Measurements from ENCODE around the gene HOXA3.

HOXA3 gene

DNA sequence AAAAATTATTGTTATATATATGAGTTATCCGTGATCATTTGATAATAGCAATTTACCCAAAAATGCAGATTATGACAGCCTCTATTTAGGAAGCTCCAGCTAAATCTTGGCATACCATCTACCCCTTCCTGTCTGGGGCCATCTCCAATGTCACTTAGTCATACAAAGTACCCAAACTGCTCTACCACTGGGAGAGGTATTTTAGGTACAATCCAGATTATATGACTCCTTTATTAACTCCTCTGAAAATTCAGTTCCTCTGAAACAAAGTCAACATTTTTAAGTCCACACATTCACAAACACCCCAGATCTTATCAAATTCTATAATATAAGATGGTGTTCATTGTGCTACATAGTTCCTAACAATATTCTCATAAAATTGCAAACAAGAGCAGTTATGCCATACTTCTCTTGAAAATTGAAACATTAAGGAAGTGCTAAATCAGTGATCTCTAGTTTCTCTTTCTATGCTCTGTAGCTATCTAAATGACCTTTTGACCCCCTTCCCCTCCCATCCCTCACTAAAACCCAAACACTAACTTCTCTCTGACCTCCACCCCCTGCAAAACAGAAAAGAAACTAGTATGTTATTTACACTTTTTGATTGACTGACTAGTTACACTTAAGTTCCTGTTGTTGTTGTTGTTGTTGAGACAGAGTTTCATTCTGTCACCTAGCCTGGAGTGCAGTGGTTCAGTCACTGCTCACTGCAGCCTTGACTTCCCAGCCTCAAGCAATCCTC lies 73.0 kb downstream of the HOXA3 start:
- DNase-seq = no peak

DNA sequence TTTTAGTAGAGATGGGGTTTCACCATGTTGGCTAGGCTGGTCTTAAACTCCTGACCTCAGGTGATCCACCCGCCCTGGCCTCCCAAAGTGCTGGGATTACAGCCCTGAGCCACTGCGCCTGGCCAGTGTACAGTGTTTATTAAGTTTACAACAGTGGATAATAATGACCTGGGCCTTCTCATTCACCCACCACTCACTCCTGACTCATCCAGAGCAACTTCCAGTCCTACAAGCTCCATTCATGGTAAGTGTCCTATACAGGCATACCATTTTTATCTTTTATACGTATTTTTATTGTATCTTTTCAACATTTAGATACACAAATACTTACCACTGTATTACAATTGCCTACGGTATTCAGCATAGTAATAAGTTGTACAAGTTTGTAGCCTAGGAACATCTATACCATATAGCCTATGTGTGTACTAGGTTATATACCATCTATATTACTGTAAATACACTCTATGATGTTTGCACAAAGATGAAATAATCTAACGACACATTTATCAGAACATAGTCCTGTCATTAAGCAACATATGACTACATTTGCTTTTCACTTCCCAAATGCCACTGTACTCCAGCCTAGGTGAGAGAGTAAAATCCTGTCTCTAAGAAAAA lies 73.7 kb downstream of the HOXA3 start:
- no peak for DNase-seq

DNA sequence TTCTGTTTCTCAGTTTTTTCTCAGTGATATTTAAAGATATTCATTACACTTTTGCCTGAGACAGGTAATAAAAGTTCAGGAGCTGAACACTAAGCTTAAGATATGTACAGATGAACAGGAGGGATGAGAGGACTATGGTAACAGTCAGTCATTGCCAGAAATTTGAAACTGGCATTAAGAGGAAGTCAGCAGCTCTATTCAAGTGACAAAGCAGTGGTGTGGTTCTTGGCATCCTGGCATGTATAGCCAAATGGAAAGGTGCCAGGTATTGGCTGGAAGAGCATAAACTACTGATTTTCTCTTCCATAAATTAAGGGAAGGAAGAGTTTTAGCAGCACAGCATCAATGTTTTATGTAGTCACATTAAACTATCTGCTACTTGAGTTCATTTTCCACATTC lies 79.3 kb downstream of the HOXA3 start:
- DNase-seq = no peak

DNA sequence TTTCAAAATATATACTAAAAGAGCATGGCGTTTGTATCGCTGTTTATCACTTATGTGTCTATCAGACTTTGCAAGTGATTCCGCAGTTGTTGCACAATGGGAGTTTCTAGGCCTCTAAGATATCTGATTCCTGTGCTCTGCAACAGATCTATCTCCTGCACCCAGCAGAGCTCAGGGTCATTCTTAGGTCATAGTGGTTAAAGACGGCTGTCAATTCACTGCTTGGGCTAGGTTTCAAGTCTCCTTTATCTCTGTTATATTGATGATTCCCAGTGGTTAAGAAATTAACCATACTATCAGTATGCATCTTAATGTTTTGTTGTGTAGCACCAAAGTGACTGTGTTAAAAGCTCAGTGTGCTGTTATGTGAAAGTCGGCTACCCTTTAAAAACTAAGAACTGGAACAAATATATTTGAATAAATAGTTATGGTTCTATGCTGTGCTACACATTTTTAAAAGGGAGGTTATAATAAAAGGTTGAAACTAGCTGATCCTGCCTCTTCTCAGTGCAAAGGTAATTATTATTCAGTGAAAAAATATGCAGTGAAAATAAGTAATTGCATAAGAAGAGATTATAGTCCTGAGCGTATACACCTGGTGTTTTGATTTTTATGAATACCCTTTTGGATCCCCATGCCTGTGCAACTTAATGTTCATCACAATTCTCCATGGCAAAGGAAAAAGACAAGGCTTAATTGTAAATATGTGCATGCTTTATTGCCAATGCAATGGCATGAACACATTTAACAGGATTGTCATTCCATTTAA lies 80.6 kb downstream of the HOXA3 start:
- DNase-seq = no peak

DNA sequence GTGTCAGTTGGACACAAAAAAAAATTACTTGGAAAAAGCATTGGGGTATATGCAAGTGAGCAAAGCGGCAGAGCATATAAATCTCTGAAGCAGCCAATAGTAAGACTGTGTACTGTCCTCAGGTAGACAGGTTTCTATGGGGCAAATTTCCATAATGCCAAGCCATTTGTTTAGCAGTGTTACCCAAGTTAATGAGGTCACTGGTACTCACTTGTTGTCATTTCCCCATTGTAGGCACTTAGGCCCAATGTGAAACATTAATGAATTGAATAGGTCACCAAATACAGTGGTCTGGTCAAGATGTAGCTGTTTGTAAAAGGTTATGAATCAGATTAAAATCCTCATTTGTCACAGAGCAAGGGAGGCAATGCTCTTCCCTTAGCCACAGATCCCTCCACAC lies 84.1 kb downstream of the HOXA3 start:
- no peak for DNase-seq

DNA sequence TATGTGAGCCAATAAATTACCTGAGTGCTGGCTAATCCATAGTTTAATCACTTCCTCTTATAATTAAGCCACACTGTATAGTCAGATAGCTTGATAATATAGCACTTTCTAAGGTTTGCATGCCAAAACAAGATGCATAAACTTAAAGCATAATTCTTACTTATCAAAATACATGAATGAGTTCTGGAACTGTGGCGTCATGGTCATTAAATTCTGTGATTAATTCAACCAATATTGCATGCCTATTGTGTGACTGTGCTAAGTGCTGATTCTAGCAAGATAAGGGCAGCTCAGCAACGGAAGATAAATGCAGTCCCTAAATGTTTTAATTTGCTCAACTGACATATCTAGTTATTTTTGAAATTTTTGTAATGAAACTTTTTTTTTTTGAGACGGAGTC lies 86.2 kb downstream of the HOXA3 start:
- DNase-seq = no peak

DNA sequence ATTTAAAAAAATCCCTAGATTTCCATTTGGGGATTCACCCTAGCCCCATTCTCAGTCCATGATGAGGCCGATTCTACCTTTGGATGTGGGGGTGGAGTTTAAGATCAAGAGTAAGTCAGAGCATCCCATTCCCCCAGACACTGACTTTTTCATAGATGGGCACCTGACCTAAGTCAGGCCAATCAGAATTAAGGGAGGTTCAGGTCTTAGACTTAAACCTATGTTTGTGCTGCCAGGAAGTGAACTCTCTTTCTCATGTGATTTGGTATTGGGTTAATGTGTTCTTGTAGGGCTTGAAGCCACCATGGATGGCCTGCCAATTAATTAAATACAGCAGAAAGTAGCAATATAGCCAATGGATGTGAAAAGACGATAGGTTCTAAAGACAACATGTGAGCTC lies 86.7 kb downstream of the HOXA3 start:
- DNase-seq = no peak

DNA sequence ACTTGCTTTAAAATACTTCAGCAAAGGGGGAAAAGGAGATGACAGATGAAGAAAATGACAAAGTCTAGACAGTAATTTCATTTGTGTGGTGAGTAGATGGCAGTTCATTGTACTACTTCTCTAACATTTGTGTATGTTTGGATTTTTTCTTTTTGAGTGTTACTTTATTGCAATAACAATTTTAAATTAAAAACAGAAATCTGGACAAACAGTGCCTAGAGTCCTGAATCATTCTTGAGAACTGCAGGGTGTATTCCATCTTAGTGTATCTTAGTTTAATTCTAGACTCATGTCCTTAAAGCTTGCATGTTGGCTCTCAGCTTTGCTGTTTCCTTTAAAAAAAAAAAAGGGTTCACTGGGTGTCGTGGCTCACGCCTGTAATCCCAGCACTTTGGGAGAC lies 87.7 kb downstream of the HOXA3 start:
- DNase-seq = no peak

DNA sequence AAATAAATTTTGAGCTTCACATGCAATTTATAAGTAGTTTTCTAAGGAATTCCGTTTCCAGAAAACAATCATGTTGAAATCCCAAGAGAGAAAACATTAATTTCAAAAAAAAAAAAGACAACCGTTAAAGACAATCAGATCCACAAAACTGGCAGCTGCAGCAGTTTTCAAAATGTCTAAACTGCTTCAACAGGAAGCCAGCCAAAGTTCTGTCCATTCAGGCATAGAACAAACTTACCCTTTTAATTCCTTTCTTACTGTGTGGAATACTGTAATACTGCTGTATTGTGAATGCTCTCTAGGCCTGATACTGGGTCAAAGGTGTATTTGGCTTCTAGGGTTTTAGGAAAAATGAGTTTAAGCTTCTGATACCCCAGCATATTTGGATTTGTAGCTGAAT lies 88.2 kb downstream of the HOXA3 start:
- no peak for DNase-seq

DNA sequence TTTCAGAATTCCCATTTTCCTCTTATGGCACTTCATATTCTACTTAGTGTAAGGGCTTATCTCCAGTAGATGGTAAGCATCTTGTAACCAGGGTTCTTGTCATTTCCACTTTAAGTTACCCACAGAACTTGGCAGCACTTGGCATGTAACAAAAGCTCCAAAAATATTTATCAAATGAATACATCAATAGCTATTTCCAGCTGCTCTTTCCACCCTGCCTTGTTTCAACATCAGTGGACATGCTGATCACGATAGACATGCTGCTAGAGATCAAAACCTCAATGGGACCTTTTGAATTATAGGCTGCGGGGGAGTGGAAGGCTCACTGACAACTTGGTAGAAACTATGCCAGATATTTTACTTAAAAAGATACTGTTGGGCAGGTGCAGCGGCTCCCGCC lies 89.4 kb downstream of the HOXA3 start:
- DNase-seq = no peak

Measured in SHP77 treated with DMSO at 0.1 percent for 48 hours (cell line).